GM12892 (cell line): ENCODE results near the gene MEDAG.

Experiments used
- POLR2A ChIP-seq: IDR thresholded peaks from 2 replicates; pipeline ENCODE4 v1.6.1; 2011; ENCODE audit warnings: low read depth, low read length, control low read depth
- POLR2AphosphoS5 ChIP-seq: IDR thresholded peaks from 2 replicates; pipeline ENCODE4 v1.6.1; 2011; ENCODE audit warnings: low read depth, low read length, control low read depth

GRCh38 chr13:30959678-30960077, 53.6 kb downstream of the MEDAG start:
- TF ChIP-seq POLR2AphosphoS5 (no peak), POLR2A (no peak)
